Chondrocyte (in vitro differentiated cells): ENCODE measurements around the gene CDK2AP2. TPM values are rescaled to one million over a fixed set of nuclear protein-coding genes. Genes with fewer than 3 reads are reported as not detected.
"Not testable (repeated sequence)": the region's sequence is repeated elsewhere in the genome, so short reads cannot be mapped to it uniquely, and the experiment has no call there.

Experiments
- DNase-seq: peaks from one replicate; pipeline ENCODE4 v3.0.0; 2021; ENCODE audit warnings: mixed read lengths, low spot score
- H3K27ac Mint-ChIP-seq: one replicate; pipeline ENCODE4 v1.8.0; 2021; ENCODE audit warnings: mild to moderate bottlenecking, moderate library complexity, mixed read lengths; ENCODE audit not compliant: unreplicated experiment
- H3K27me3 Mint-ChIP-seq: 2 replicates; pipeline ENCODE4 v1.8.0; 2021; ENCODE audit warnings: low read depth, mixed read lengths
- H3K36me3 Mint-ChIP-seq: 2 replicates; pipeline ENCODE4 v1.8.0; 2021; ENCODE audit warnings: low read depth, mixed read lengths
- H3K4me1 Mint-ChIP-seq: 2 replicates; pipeline ENCODE4 v1.8.0; 2021; ENCODE audit warnings: low read depth, mild to moderate bottlenecking, mixed read lengths
- H3K4me3 Mint-ChIP-seq: one replicate; pipeline ENCODE4 v1.8.0; 2021; ENCODE audit warnings: mild to moderate bottlenecking, moderate library complexity, mixed read lengths; ENCODE audit not compliant: unreplicated experiment
- H3K9me3 Mint-ChIP-seq: 2 replicates; pipeline ENCODE4 v1.8.0; 2021; ENCODE audit warnings: low read depth, mixed read lengths
- long read RNA-seq: library from polyadenylated mRNA; stranded (forward); transcript quantifications from one replicate; pipeline ENCODE4 v2.0.0, GENCODE V29; 2021
- total RNA-seq: library from RNA; stranded (reverse); gene quantifications from 3 replicates; pipeline ENCODE4 v1.2.1, GENCODE V29; 2021
- TF ChIP-seq, protein P1 (sequence below): fragments of 200-600 bp; sonication (generic); IDR thresholded peaks from 2 replicates; pipeline ENCODE4 v1.5.0; 2021; ENCODE audit warnings: antibody characterized with exemption, mild to moderate bottlenecking, moderate library complexity

The CDK2AP2 gene, protein sequence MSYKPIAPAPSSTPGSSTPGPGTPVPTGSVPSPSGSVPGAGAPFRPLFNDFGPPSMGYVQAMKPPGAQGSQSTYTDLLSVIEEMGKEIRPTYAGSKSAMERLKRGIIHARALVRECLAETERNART
- 27.5 to 42.5 TPM (median 36.6 TPM) in 3 replicates for total RNA-seq
- long read RNA-seq, transcript CDK2AP2-201 (4 exons, 1,378 nt): major isoform, 74 of 99 reads
- long read RNA-seq, transcript CDK2AP2-204 (4 exons, 923 nt): minor isoform, 10 of 99 reads
- long read RNA-seq, transcript CDK2AP2-202 (3 exons, 1,692 nt): minor isoform, 11 of 99 reads
- long read RNA-seq, partial matches to known transcripts: 0 of 99 reads
- long read RNA-seq, other reads (novel, unspliced or antisense): 3 of 99 reads

DNA sequence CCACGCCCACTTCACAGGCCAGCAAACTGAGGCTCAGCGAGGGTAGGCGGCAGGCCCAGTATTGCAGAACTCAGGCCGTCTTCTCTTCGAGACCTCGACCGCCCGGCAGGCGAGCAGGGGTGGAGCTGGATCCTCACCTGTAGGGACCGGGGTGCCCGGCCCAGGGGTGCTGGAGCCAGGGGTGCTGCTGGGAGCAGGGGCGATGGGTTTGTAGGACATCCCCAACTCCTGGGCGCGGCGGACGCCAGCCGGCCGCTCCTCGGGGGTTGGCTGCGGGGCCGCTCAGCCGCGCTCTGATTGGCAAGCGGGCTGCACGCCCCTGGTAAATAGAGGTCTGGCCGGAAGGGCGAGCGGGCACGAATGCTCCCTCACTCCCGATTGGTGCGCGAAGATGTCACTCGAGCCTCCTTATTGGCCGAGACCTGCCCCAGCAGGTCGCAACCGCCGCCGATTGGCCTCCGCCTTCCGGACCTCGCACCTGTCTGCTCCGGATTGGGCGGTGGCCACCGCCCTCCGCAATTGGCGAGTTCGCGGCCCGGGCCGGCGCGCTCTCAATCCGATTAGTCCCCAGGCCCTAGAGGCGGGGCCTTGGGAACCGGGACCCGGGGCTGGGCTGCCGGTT, at the start of gene CDK2AP2:
CDK2AP2 (minus strand) TSS at position 299 of the 622 bp plus-strand sequence; CDS start at position 219, 80 bp downstream.
- H3K4me1 Mint-ChIP-seq: peaks cover 43% of the 10 kb centered on the region
- peak within 1 kb of the TSS; percentile 82 for H3K4me3 Mint-ChIP-seq
- no peaks in the 10 kb centered on the region for H3K36me3 Mint-ChIP-seq
- H3K27ac Mint-ChIP-seq: peak within 1 kb of the TSS; percentile 91
- TF ChIP-seq, protein P1, sequence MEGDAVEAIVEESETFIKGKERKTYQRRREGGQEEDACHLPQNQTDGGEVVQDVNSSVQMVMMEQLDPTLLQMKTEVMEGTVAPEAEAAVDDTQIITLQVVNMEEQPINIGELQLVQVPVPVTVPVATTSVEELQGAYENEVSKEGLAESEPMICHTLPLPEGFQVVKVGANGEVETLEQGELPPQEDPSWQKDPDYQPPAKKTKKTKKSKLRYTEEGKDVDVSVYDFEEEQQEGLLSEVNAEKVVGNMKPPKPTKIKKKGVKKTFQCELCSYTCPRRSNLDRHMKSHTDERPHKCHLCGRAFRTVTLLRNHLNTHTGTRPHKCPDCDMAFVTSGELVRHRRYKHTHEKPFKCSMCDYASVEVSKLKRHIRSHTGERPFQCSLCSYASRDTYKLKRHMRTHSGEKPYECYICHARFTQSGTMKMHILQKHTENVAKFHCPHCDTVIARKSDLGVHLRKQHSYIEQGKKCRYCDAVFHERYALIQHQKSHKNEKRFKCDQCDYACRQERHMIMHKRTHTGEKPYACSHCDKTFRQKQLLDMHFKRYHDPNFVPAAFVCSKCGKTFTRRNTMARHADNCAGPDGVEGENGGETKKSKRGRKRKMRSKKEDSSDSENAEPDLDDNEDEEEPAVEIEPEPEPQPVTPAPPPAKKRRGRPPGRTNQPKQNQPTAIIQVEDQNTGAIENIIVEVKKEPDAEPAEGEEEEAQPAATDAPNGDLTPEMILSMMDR: no peak
- no peaks in the 10 kb centered on the region for H3K27me3 Mint-ChIP-seq
- H3K9me3 Mint-ChIP-seq: no peaks in the 10 kb centered on the region
- peak; percentile 100 for DNase-seq

DNA sequence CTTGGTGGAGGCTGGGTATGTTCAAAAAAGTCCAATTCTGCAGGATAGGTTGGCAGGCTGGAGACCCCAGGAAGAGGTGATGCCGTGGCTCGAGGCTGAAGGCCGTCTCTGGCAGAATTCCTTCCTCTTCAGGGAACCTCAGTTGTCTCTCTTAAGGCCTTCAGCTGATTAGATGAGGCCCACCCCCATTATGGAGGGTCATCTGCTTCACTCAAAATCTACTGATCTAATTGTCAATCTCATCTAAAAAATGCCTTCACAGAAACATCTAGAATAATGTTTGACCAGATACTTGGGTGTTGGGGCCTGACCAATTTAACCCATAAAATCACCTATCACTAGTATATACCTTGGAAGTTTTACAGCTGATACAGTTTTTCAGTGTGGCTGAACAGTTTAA, 48.3 kb upstream of the CDK2AP2 start:
- peaks cover 21% of the 10 kb centered on the region for H3K4me1 Mint-ChIP-seq
- no peaks in the 10 kb centered on the region for H3K27me3 Mint-ChIP-seq
- H3K9me3 Mint-ChIP-seq: no peaks in the 10 kb centered on the region
- H3K4me3 Mint-ChIP-seq: no peak overlapping the region
- no peak for DNase-seq
- H3K36me3 Mint-ChIP-seq: peaks cover 1% of the 10 kb centered on the region
- H3K27ac Mint-ChIP-seq: no peak overlapping the region
- TF ChIP-seq, protein P1: no peak

DNA sequence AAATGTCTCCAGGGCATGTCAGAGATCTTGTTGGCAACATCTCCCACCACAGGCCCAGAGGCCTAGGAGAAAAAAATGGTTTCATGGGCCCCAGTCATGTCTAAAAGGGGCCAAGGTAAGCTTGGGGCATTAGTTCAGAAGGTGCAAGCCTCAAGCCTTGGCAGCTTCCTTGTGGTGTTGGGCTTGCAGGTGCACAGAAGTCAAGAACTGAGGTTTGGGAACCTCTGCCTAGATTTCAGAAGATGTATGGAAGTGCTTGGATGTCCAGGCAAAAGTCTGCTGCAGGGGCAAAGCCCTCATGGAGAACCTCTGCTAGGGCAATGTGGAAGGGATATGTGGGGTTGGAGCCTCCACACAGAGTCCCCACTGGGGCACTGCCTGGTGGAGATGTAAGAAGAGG, 43.7 kb upstream of the CDK2AP2 start:
- H3K27me3 Mint-ChIP-seq: not testable (repeated sequence)

DNA sequence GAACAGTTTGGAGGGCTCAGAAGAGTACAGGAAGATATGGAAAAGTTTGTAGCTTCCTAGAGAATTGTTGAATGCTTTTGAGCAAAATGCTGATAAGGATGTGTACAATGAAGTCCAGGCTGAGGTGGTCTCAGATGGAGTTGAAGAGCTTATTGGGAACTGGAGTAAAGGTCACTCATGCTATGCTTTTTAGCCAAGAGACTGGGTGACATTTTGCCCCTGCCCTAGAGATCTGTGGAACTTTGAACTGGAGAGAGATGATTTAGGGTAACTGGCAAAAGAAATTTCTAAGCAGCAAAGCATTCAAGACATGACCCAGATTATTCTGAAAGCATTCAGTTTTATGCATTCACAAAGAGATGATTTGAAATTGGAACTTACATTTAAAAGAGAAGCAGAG, 43.2 kb upstream of the CDK2AP2 start:
- no peak overlapping the region for H3K27ac Mint-ChIP-seq
- H3K36me3 Mint-ChIP-seq: peaks cover 1% of the 10 kb centered on the region
- H3K4me1 Mint-ChIP-seq: no peaks in the 10 kb centered on the region
- H3K4me3 Mint-ChIP-seq: no peak overlapping the region
- TF ChIP-seq, protein P1: no peak
- no peak for DNase-seq
- H3K9me3 Mint-ChIP-seq: no peaks in the 10 kb centered on the region
- H3K27me3 Mint-ChIP-seq: peaks cover 2% of the 10 kb centered on the region

More for the DNA sequence above, 43.7 kb upstream of the CDK2AP2 start:
- H3K4me3 Mint-ChIP-seq, H3K27ac Mint-ChIP-seq, H3K9me3 Mint-ChIP-seq, H3K36me3 Mint-ChIP-seq, DNase-seq, H3K4me1 Mint-ChIP-seq: not testable (repeated sequence)

DNA sequence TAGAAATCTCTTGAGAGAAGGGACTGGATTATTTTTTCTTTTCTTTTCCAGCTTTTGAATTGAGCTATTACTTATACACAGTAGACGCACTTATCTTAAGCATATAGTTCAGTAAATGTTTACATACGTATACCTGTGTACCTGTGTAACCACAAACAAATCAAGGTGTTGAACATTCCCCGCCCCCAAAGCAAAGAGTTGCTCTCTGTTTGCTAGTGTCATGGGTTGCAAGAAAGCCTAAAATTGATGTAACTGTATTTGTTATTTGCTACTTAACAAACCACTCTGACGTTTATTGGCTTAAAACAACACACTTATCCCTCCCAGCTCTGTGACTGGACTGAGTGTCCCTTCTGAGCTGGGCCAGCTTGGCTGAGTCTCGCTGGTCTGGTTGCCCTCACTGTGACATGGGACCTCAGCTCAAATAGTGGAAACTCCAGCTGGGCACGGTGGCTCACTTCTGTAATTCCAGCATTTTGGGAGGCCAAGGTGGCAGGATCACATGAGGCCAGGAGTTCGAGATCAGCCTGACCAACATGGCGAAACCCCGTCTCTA, 40.7 kb upstream of the CDK2AP2 start:
- DNase-seq: no peak
- H3K4me3 Mint-ChIP-seq: no peak overlapping the region
- H3K27me3 Mint-ChIP-seq: peaks cover 2% of the 10 kb centered on the region
- no peak overlapping the region for H3K27ac Mint-ChIP-seq
- peaks cover 5% of the 10 kb centered on the region for H3K4me1 Mint-ChIP-seq
- TF ChIP-seq, protein P1: no peak
- H3K9me3 Mint-ChIP-seq: no peaks in the 10 kb centered on the region
- peaks cover 1% of the 10 kb centered on the region for H3K36me3 Mint-ChIP-seq

DNA sequence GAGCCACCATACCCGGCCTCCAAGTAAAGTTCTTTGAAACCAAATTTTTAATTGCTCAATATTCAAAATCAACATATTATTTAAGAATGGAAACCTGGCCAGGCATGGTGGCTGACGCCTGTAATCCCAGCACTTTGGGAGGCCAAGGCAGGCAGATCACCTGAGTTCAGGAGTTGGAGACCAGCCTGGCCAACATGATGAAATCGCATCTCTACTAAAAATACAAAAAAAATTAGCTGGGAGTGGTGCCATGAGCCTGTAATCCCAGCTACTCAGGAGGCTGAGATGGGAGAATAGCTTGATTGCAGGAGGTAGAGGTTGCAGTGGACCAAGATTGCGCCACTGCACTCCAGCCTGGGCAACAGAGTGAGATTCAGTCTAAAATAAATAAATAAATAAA, 40.1 kb upstream of the CDK2AP2 start:
- H3K4me1 Mint-ChIP-seq, H3K4me3 Mint-ChIP-seq, H3K27me3 Mint-ChIP-seq, H3K27ac Mint-ChIP-seq, H3K36me3 Mint-ChIP-seq, DNase-seq, H3K9me3 Mint-ChIP-seq: not testable (repeated sequence)
